Astrocyte of the hippocampus (primary cell): ENCODE data around the gene UGT8.
A peak's percentile ranks its signal among the peaks of the same experiment; 100 is the strongest.

Experiments used
- DNase-seq: peaks from one replicate; pipeline ENCODE4 v3.0.0; 2011; ENCODE audit warnings: low read depth, low spot score

The UGT8 gene

DNA sequence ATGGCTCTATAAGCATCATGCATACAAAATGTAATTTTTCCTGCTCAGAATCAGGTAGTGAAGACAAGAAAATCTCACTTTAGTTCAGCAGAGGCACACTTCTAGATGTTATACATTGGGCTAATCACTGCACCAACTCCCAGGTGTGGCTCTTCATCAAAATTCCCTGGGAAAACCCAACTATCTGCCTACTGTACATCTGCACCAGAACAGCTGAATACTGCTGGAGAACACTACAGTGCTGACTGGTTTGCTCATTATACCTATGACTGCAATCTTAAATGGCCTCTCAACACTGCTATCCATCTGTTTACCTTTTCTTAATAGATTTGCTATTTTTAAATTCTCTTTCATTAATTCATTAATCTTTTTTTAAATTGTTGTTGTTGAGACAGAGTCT is 92.0 kb downstream of the UGT8 start:
- DNase-seq, result no peak

DNA sequence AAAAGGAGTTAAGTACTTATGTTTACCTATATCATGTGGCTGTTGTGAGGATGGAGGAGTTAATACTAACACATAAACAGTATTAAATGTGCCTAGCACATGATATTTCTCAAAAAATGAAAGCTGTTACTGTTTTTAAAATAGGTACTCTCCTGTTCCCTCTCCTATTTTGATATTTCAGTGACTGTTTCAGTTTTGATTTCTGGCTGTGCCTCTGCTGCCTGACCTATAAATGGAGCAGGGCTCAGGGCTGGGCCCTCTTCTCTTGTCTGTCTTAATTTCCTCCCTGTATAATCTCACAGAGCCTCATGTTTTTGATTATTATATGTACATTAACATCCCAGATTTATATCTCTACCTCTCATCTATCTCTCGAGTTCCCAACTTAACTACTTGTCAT is 93.3 kb downstream of the UGT8 start:
- no peak for DNase-seq

- DNase-seq, result no peak
These were observed 94.4 kb downstream of the UGT8 start for GRCh38 chr4:114692958-114693357.

DNA sequence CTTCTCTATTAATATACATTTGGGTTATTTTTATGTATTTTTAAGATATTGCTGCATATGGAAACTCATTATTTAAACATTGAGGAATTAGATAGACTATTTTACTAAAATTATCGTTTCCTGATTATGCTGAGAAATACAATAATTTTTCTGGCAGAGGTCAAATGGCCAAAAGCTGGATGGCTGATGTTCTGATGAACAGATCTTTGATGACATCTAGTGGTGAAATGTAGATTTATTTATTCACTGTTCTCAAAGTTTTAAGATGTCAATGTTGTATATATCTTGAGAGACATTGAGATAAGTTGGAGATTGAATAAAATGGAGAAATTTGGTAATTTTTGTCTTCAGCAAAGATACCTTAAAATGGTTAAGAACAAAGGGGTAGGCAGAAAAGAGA is 96.2 kb downstream of the UGT8 start:
- peak; percentile 49 for DNase-seq

GRCh38 chr4:114698231-114698630 is 99.6 kb downstream of the UGT8 start:
- no peak for DNase-seq

DNA sequence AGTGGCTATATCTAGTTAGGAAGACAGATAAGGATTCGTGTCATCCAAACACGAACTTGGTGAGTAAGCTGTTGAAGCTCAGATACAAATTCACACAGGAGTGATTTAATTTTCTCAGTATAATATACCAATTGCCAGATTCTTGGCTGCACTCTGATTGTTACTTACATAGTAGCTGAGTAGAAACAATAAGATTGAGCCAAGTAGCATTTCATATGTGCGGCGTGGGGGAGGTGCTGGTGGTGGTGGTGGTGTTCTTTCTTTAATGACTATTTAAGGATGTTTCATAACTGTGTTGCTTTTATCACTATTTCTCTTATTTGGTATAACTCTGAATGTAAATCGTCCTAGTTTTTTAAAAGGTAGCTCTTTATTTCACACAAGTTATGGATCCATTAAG is 102.9 kb downstream of the UGT8 start:
- no peak for DNase-seq

GRCh38 chr4:114717432-114717831 is 118.8 kb downstream of the UGT8 start:
- no peak for DNase-seq

DNA sequence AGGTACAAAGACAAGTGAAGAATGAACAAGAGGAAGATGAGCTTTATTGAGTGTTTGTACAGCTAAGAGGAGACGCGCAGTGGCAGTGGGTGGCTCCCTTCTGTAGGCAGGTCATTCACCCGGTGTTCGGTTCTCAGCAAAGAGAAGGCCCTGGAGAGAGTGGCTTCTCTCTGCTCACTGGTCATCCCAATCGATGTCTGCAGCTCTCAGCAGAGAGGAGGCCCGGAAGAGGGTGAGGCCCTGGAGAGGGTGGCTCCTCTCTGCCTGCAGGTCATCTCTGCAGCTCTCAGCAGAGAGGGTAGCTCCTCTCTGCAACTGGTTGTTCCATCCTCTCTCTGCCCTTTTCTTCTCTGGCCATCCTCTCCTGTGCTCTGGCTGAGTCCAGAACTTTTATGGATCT is 126.5 kb downstream of the UGT8 start:
- no peak for DNase-seq

DNA sequence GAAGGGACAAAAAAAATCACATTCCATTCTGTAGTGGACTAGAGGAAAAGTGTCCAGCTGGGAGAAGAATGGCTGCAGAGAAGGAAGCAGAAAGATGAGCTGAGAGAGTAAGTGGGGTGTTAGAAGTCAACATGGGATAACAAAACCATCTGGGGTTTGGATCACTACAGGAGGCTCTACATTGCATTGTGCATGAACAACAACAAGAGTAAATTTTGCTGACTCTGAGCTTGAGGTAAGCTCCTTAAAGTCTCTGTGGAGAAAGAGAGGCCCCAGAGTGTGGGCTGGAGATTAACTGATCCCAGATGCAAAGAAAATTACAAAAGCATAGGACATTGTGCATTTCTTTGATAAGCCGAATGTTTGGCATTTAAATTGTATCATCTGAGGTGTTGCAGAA is 128.9 kb downstream of the UGT8 start:
- DNase-seq, result no peak
